ENCODE measurements around the gene SLC35F3.
A peak's percentile ranks its signal among the peaks of the same experiment; 100 is the strongest.

Gene SLC35F3

GRCh38 chr1:234062166-234062565, 157.7 kb downstream of the SLC35F3 start:
- no peak for DNase-seq

GRCh38 chr1:234065794-234066447, 161.4 kb downstream of the SLC35F3 start:
- peak; percentile 24 for DNase-seq

GRCh38 chr1:234067581-234068337, 163.3 kb downstream of the SLC35F3 start:
- no peak for DNase-seq

- DNase-seq = no peak
Observed at GRCh38 chr1:234069760-234070159, 165.3 kb downstream of the SLC35F3 start.

- DNase-seq = no peak
Observed at GRCh38 chr1:234072793-234073192, 168.3 kb downstream of the SLC35F3 start.

GRCh38 chr1:234078143-234078542, 173.7 kb downstream of the SLC35F3 start:
- DNase-seq = no peak

GRCh38 chr1:234079896-234080295, 175.4 kb downstream of the SLC35F3 start:
- DNase-seq = no peak

- DNase-seq = no peak
Observed at GRCh38 chr1:234083460-234083859, 179.0 kb downstream of the SLC35F3 start.

- no peak for DNase-seq
Observed at GRCh38 chr1:234089396-234089795, 184.9 kb downstream of the SLC35F3 start.

GRCh38 chr1:234090212-234091064, 186.0 kb downstream of the SLC35F3 start:
- DNase-seq = no peak

- no peak for DNase-seq
Observed at GRCh38 chr1:234091065-234091401, 186.6 kb downstream of the SLC35F3 start.

GRCh38 chr1:234091876-234092275, 187.4 kb downstream of the SLC35F3 start:
- DNase-seq = no peak

GRCh38 chr1:234093107-234093506, 188.6 kb downstream of the SLC35F3 start:
- no peak for DNase-seq

GRCh38 chr1:234093741-234094140, 189.3 kb downstream of the SLC35F3 start:
- DNase-seq = no peak

- no peak for DNase-seq
Observed at GRCh38 chr1:234094172-234094571, 189.7 kb downstream of the SLC35F3 start.

- no peak for DNase-seq
Observed at GRCh38 chr1:234096161-234096770, 191.8 kb downstream of the SLC35F3 start.

- no peak for DNase-seq
Observed at GRCh38 chr1:234102583-234102982, 198.1 kb downstream of the SLC35F3 start.

GRCh38 chr1:234103198-234103597, 198.7 kb downstream of the SLC35F3 start:
- no peak for DNase-seq

GRCh38 chr1:234106032-234106431, 201.6 kb downstream of the SLC35F3 start:
- no peak for DNase-seq

- DNase-seq = no peak
Observed at GRCh38 chr1:234107416-234108021, 203.0 kb downstream of the SLC35F3 start.

- DNase-seq = no peak
Observed at GRCh38 chr1:234108921-234109320, 204.4 kb downstream of the SLC35F3 start.

- DNase-seq = no peak
Observed at GRCh38 chr1:234109840-234110239, 205.4 kb downstream of the SLC35F3 start.
